SK-N-SH treated with all-trans-retinoic acid at 6 μM for 48 hours (cell line): Measurements from ENCODE around the gene HDGFL3.

Source experiments
- ATAC-seq: fragments of 200-7000 bp; cut with Tn5 transposase; 3 replicates; pipeline ENCODE4 v1.9.1; 2020; ENCODE audit warnings: mild to moderate bottlenecking, moderate library complexity
- CREB5 ChIP-seq: fragments of 250-450 bp; sonication (Bioruptor Pico); IDR thresholded peaks from 2 replicates; pipeline ENCODE4 v1.5.1; 2020; ENCODE audit warnings: low read depth, mild to moderate bottlenecking, moderate library complexity
- GLIS3 ChIP-seq: fragments of 250-450 bp; sonication (Bioruptor Pico); IDR thresholded peaks from 2 replicates; pipeline ENCODE4 v1.5.0; 2020; ENCODE audit warnings: mild to moderate bottlenecking, moderate library complexity
- ISL1 ChIP-seq: fragments of 250-450 bp; sonication (Bioruptor Pico); IDR thresholded peaks from 2 replicates; pipeline ENCODE4 v2.1.2; 2022; ENCODE audit warnings: mild to moderate bottlenecking, moderate library complexity
- OSR1 ChIP-seq: fragments of 250-450 bp; sonication (Bioruptor Pico); IDR thresholded peaks from 2 replicates; pipeline ENCODE4 v1.8.0; 2022; ENCODE audit warnings: moderate library complexity, mild to moderate bottlenecking, inconsistent platforms
- PATZ1 ChIP-seq: fragments of 250-450 bp; sonication (Bioruptor Pico); IDR thresholded peaks from 2 replicates; pipeline ENCODE4 v1.8.0; 2020; ENCODE audit warnings: mild to moderate bottlenecking, moderate library complexity, borderline replicate concordance
- RARB ChIP-seq: fragments of 250-450 bp; sonication (Bioruptor Pico); IDR thresholded peaks from 2 replicates; pipeline ENCODE4 v1.8.0; 2021; ENCODE audit warnings: mild to moderate bottlenecking, moderate library complexity
- SNAI2 ChIP-seq: fragments of 250-450 bp; sonication (Bioruptor Pico); IDR thresholded peaks from 2 replicates; pipeline ENCODE4 v1.5.0; 2020; ENCODE audit warnings: mild to moderate bottlenecking, moderate library complexity
- TCF4 ChIP-seq: fragments of 250-450 bp; sonication (Bioruptor Pico); IDR thresholded peaks from 2 replicates; pipeline ENCODE4 v1.8.0; 2021; ENCODE audit warnings: mild to moderate bottlenecking, moderate library complexity, borderline replicate concordance
- TOX ChIP-seq: fragments of 250-450 bp; sonication (Bioruptor Pico); IDR thresholded peaks from 2 replicates; pipeline ENCODE4 v1.8.0; 2021; ENCODE audit warnings: mild to moderate bottlenecking, moderate library complexity, borderline replicate concordance
- ZFP3 ChIP-seq: fragments of 250-450 bp; sonication (Bioruptor Pico); IDR thresholded peaks from 2 replicates; pipeline ENCODE4 v1.5.0; 2020; ENCODE audit warnings: mild to moderate bottlenecking, moderate library complexity
- ZFP30 ChIP-seq: fragments of 450-650 bp; formaldehyde crosslinking; IDR thresholded peaks from 2 replicates; pipeline ENCODE4 v1.5.0; 2022; ENCODE audit warnings: mild to moderate bottlenecking, moderate library complexity
- ZNF565 ChIP-seq: fragments of 450-650 bp; formaldehyde crosslinking; conservative IDR thresholded peaks from 2 replicates; pipeline ENCODE4 v1.5.0; 2020; ENCODE audit warnings: low read depth, mild to moderate bottlenecking, moderate library complexity

The HDGFL3 gene

GRCh38 chr15:83082730-83083386 lies 124.8 kb downstream of the HDGFL3 start:
- ATAC-seq, result no peak
- TF ChIP-seq TCF4, result no peak
- no peak for TF ChIP-seq RARB
- TF ChIP-seq GLIS3, result no peak
- TF ChIP-seq ZFP30 (CRISPR knock-in tag), result no peak
- no peak for TF ChIP-seq CREB5 (CRISPR knock-in tag)
- no peak for TF ChIP-seq PATZ1
- TF ChIP-seq OSR1 (CRISPR knock-in tag), result no peak

- no peak for ATAC-seq
- TF ChIP-seq ZFP30 (CRISPR knock-in tag) (no peak), OSR1 (CRISPR knock-in tag) (no peak), PATZ1 (no peak), SNAI2 (CRISPR knock-in tag) (no peak)
Observed at GRCh38 chr15:83081256-83082014, 126.2 kb downstream of the HDGFL3 start.

GRCh38 chr15:83078712-83079111 lies 128.9 kb downstream of the HDGFL3 start:
- TF ChIP-seq ISL1 (CRISPR knock-in tag) (no peak), TCF4 (no peak), ZFP3 (no peak), ZNF565 (no peak), ZFP30 (CRISPR knock-in tag) (no peak), TOX (CRISPR knock-in tag) (no peak)
- TF ChIP-seq, all 23 proteins: peak for 0

More at GRCh38 chr15:83078712-83079111, 128.9 kb downstream of the HDGFL3 start:
- ATAC-seq, result no peak
